Articular chondrocyte of knee joint (primary cell): ENCODE data around the gene MRAP2. TPM values are rescaled to one million over a fixed set of nuclear protein-coding genes. Genes with fewer than 3 reads are reported as not detected.

Experiments
- total RNA-seq: library from RNA; depleted of rRNA; stranded (reverse); fragments of >200 nt; gene quantifications from 2 replicates; pipeline ENCODE4 v1.2.3, GENCODE V29; 2012

MRAP2 gene
- 27.2 and 36.6 TPM in 2 replicates for total RNA-seq

GRCh38 chr6:84033523-84034451 lies at the start of gene MRAP2:
MRAP2 (plus strand) TSS chr6:84033772; CDS start chr6:84055319, 21,547 bp downstream.

Other genes starting within 250 kb of the MRAP2 start
- gene RIPPLY2, start 180.4 kb upstream of the MRAP2 start, total RNA-seq: under 0.01 and 0.43 TPM in 2 replicates
- gene CYB5R4, start 174.1 kb upstream of the MRAP2 start, total RNA-seq: 8.6 and 9.4 TPM in 2 replicates
- gene CEP162, start 193.9 kb downstream of the MRAP2 start, total RNA-seq: 20.0 and 22.2 TPM in 2 replicates